Loucy (cell line): ENCODE measurements around the gene KCNQ5.

Experiments used
- H2AFZ ChIP-seq: fragments of 200-600 bp; sonication (generic); 2 replicates; pipeline ENCODE4 v1.6.0; 2016; ENCODE audit warnings: antibody characterized with exemption, mild to moderate bottlenecking, low read length, moderate library complexity
- H3F3A ChIP-seq: fragments of 200-600 bp; 2 replicates; pipeline ENCODE4 v1.6.0; 2016; ENCODE audit warnings: antibody characterized with exemption, low read depth, mild to moderate bottlenecking
- H3K27me3 ChIP-seq: fragments of 200-600 bp; sonication (generic); 2 replicates; pipeline ENCODE4 v1.6.1; 2014; ENCODE audit warnings: low read length, mild to moderate bottlenecking; ENCODE audit not compliant: insufficient read depth, poor library complexity, severe bottlenecking
- H3K36me3 ChIP-seq: fragments of 200-600 bp; sonication (generic); 2 replicates; pipeline ENCODE4 v1.6.1; 2016; ENCODE audit warnings: low read length; ENCODE audit not compliant: insufficient read depth
- H3K4me1 ChIP-seq: fragments of 200-600 bp; sonication (generic); 2 replicates; pipeline ENCODE4 v1.5.1; 2014; ENCODE audit warnings: low read length, mild to moderate bottlenecking; ENCODE audit not compliant: insufficient read depth, poor library complexity, severe bottlenecking
- H3K4me2 ChIP-seq: fragments of 200-600 bp; sonication (generic); 2 replicates; pipeline ENCODE4 v1.6.0; 2014; ENCODE audit warnings: antibody characterized with exemption, low read length, low read depth, mild to moderate bottlenecking; ENCODE audit not compliant: poor library complexity, severe bottlenecking
- H3K4me3 ChIP-seq: fragments of 200-600 bp; sonication (generic); 2 replicates; pipeline ENCODE4 v1.5.1; 2014; ENCODE audit warnings: low read length, mild to moderate bottlenecking, mixed read lengths; ENCODE audit not compliant: poor library complexity, severe bottlenecking
- H3K79me2 ChIP-seq: fragments of 200-600 bp; sonication (generic); 2 replicates; pipeline ENCODE4 v1.6.1; 2014; ENCODE audit warnings: low read length; ENCODE audit not compliant: insufficient read depth
- H3K9ac ChIP-seq: fragments of 200-600 bp; sonication (generic); 2 replicates; pipeline ENCODE4 v1.6.0; 2014; ENCODE audit warnings: mild to moderate bottlenecking, low read depth, low read length, moderate library complexity; ENCODE audit not compliant: poor library complexity, severe bottlenecking
- H3K9me2 ChIP-seq: fragments of 200-600 bp; sonication (generic); replicated peaks from 2 replicates; pipeline ENCODE4 v1.6.1; 2016; ENCODE audit warnings: low read depth, low read length, mixed read lengths
- H3K9me3 ChIP-seq: fragments of 200-600 bp; sonication (generic); 2 replicates; pipeline ENCODE4 v1.6.1; 2014; ENCODE audit warnings: mild to moderate bottlenecking, antibody characterized with exemption, low read length, low read depth; ENCODE audit not compliant: insufficient read depth
- H4K20me1 ChIP-seq: fragments of 200-600 bp; sonication (generic); 2 replicates; pipeline ENCODE4 v1.6.0; 2014; ENCODE audit warnings: antibody characterized with exemption, low read length, mild to moderate bottlenecking; ENCODE audit not compliant: insufficient read depth, poor library complexity, severe bottlenecking
- EZH2phosphoT487 ChIP-seq: fragments of 200-600 bp; IDR thresholded peaks from 2 replicates; pipeline ENCODE4 v1.6.1; 2018; ENCODE audit warnings: antibody characterized with exemption, mild to moderate bottlenecking, moderate library complexity, borderline replicate concordance
- TF ChIP-seq, protein P1 (sequence below): fragments of 200-600 bp; sonication (generic); conservative IDR thresholded peaks from 2 replicates; pipeline ENCODE4 v1.5.1; 2014; ENCODE audit warnings: mild to moderate bottlenecking, antibody characterized with exemption, low read length

KCNQ5 gene

DNA sequence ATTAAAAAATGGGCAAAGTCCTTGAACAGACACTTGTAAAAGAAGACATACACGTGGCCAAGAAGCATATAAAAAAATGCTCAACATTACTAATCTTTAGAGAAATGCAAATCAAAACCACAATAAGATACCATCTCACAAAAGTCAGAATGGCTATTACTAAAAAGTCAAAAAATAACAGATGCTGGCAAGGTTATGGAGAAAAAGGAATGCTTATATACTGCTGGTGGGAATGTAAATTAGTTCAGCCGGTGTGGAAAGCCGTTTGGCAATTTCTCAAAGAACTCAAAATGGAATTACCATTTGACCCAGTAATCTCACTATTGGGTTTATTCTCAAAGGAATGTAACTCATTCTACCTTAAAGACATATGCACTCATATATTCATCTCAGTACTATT is 436.9 kb downstream of the KCNQ5 start:
- H2AFZ ChIP-seq = no peak overlapping the region
- TF ChIP-seq EZH2phosphoT487 = no peak
- TF ChIP-seq, protein P1, sequence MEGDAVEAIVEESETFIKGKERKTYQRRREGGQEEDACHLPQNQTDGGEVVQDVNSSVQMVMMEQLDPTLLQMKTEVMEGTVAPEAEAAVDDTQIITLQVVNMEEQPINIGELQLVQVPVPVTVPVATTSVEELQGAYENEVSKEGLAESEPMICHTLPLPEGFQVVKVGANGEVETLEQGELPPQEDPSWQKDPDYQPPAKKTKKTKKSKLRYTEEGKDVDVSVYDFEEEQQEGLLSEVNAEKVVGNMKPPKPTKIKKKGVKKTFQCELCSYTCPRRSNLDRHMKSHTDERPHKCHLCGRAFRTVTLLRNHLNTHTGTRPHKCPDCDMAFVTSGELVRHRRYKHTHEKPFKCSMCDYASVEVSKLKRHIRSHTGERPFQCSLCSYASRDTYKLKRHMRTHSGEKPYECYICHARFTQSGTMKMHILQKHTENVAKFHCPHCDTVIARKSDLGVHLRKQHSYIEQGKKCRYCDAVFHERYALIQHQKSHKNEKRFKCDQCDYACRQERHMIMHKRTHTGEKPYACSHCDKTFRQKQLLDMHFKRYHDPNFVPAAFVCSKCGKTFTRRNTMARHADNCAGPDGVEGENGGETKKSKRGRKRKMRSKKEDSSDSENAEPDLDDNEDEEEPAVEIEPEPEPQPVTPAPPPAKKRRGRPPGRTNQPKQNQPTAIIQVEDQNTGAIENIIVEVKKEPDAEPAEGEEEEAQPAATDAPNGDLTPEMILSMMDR = no peak
- no peaks in the 10 kb centered on the region for H3K4me1 ChIP-seq
- no peaks in the 10 kb centered on the region for H3K9me2 ChIP-seq
- H3K36me3 ChIP-seq = no peaks in the 10 kb centered on the region
- no peaks in the 10 kb centered on the region for H3K79me2 ChIP-seq
- H3K4me3 ChIP-seq = no peak overlapping the region
- H3K27me3 ChIP-seq = no peaks in the 10 kb centered on the region
- no peak overlapping the region for H3K9ac ChIP-seq
- H3F3A ChIP-seq = no peaks in the 10 kb centered on the region
- H4K20me1 ChIP-seq = no peaks in the 10 kb centered on the region
- no peaks in the 10 kb centered on the region for H3K9me3 ChIP-seq
- no peak overlapping the region for H3K4me2 ChIP-seq

DNA sequence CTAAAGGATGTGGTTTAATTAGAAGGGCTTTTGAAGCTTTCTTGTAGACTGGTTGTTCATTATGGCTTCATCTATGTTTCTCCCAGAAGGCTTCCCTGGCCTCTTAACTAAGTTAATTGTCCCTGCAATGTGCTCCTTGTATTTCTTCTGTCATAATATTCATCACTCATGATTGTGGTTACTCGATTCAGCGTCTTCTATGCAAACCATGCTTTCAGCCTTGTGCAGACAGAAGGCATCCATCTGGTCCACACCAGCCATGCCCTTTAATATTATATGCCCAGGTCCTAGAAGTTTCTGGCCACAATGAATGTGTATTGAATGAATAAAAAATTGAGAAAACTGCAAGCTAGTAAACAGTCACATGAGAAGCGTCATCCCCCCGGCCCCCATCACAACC is 440.3 kb downstream of the KCNQ5 start:
- no peak for TF ChIP-seq EZH2phosphoT487
- TF ChIP-seq, protein P1 = no peak
- no peak overlapping the region for H2AFZ ChIP-seq
- no peak overlapping the region for H3K9ac ChIP-seq
- H3K9me3 ChIP-seq = no peaks in the 10 kb centered on the region
- H3K4me2 ChIP-seq = no peak overlapping the region
- no peaks in the 10 kb centered on the region for H3K4me1 ChIP-seq
- H3F3A ChIP-seq = no peaks in the 10 kb centered on the region
- no peak overlapping the region for H3K4me3 ChIP-seq
- H3K36me3 ChIP-seq = no peaks in the 10 kb centered on the region
- no peaks in the 10 kb centered on the region for H3K27me3 ChIP-seq
- no peaks in the 10 kb centered on the region for H3K79me2 ChIP-seq
- no peaks in the 10 kb centered on the region for H3K9me2 ChIP-seq
- H4K20me1 ChIP-seq = no peaks in the 10 kb centered on the region

DNA sequence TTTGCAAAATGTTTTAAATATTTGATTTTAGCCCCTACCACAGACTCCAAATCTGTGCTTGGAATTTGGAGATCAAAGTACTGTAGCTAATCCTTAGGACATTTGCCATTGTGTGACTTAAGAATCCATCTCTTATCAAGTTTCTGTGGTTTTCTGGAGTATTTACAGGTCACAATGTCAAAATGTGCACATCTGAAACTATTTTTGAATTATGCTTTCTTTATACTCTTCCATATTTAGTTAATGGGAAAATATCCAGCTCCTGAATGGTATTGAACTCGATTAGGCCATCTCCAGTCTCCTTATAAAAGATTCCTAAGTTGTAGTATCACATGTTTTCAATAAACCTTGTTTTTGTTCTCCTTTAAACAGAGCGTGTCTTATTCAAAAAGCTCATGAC is 441.0 kb downstream of the KCNQ5 start:
- Histone ChIP-seq H3K27me3 (no peaks in the 10 kb centered on the region), H3K4me3 (no peak overlapping the region), H2AFZ (no peak overlapping the region), H3K4me1 (no peaks in the 10 kb centered on the region), H3K9ac (no peak overlapping the region), H3F3A (no peaks in the 10 kb centered on the region), H3K4me2 (no peak overlapping the region), H3K79me2 (no peaks in the 10 kb centered on the region), H3K36me3 (no peaks in the 10 kb centered on the region), H4K20me1 (no peaks in the 10 kb centered on the region), H3K9me2 (no peaks in the 10 kb centered on the region), H3K9me3 (no peaks in the 10 kb centered on the region)
- TF ChIP-seq EZH2phosphoT487 = no peak
- TF ChIP-seq, protein P1 = no peak
